Keratinocyte (primary cell): ENCODE results near the gene CCDC186. TPM values are rescaled to one million over a fixed set of nuclear protein-coding genes. Genes with fewer than 3 reads are reported as not detected.

ENCODE experiments used
- DNase-seq: peaks from one replicate; pipeline ENCODE4 v3.0.0-alpha.2; 2011; ENCODE audit warnings: low read depth, missing footprints, low spot score
- FAIRE-seq: peaks from 2 replicates; lab custom pipeline; 2011; peaks lifted over from hg19 to GRCh38; lab: Jason Lieb, UNC
- H2AFZ ChIP-seq: 2 replicates; pipeline ENCODE4 v1.6.0; 2012; ENCODE audit warnings: low read length, control low read depth, inconsistent platforms; ENCODE audit not compliant: control insufficient read depth
- H3K27ac ChIP-seq: 2 replicates; pipeline ENCODE4 v1.5.1; 2011; ENCODE audit warnings: low read length; ENCODE audit not compliant: control insufficient read depth, insufficient read depth
- H3K27me3 ChIP-seq: 3 replicates; pipeline ENCODE4 v1.6.0; 2011; ENCODE audit warnings: low read length; ENCODE audit not compliant: control insufficient read depth, insufficient read depth; ENCODE audit errors: extremely low read depth
- H3K36me3 ChIP-seq, 2 experiments: 2 replicates in 1 of 2; 3 replicates in 1 of 2; pipeline ENCODE4 v1.5.1; 2011; ENCODE audit warnings: low read length in 2 of 2, mild to moderate bottlenecking in 1 of 2; ENCODE audit not compliant: control insufficient read depth in 2 of 2, insufficient read depth in 2 of 2; ENCODE audit errors: extremely low read depth in 1 of 2
- H3K4me1 ChIP-seq: 3 replicates; pipeline ENCODE4 v1.5.1; 2011; ENCODE audit warnings: low read length; ENCODE audit not compliant: control insufficient read depth, insufficient read depth; ENCODE audit errors: extremely low read depth
- H3K4me2 ChIP-seq: 3 replicates; pipeline ENCODE4 v1.6.0; 2011; ENCODE audit warnings: low read depth, low read length; ENCODE audit not compliant: control insufficient read depth, insufficient read depth; ENCODE audit errors: extremely low read depth
- H3K4me3 ChIP-seq, 3 experiments: fragments of 200-600 bp in 1 of 3; sonication (generic) in 1 of 3; 2 replicates in 2 of 3; 3 replicates in 1 of 3; pipeline ENCODE4 v1.5.1; 2011 to 2016; ENCODE audit warnings: low read length in 3 of 3, mild to moderate bottlenecking in 3 of 3, control low read depth in 2 of 3, inconsistent platforms in 1 of 3, low read depth in 1 of 3, mixed read lengths in 1 of 3, mixed run types in 1 of 3, moderate library complexity in 1 of 3; ENCODE audit not compliant: control insufficient read depth in 2 of 3, insufficient read depth in 2 of 3; ENCODE audit errors: extremely low read depth in 1 of 3
- H3K79me2 ChIP-seq: 2 replicates; pipeline ENCODE4 v1.6.0; 2012; ENCODE audit warnings: low read length; ENCODE audit not compliant: control insufficient read depth, insufficient read depth
- H3K9ac ChIP-seq: 3 replicates; pipeline ENCODE4 v1.6.0; 2011; ENCODE audit warnings: low read length; ENCODE audit not compliant: control insufficient read depth, insufficient read depth; ENCODE audit errors: extremely low read depth
- H3K9me1 ChIP-seq: 3 replicates; pipeline ENCODE4 v1.6.0; 2011; ENCODE audit warnings: low read length; ENCODE audit not compliant: control insufficient read depth, insufficient read depth; ENCODE audit errors: extremely low read depth
- H3K9me3 ChIP-seq: 2 replicates; pipeline ENCODE4 v1.5.1; 2012; ENCODE audit warnings: low read depth, low read length; ENCODE audit not compliant: control insufficient read depth
- H4K20me1 ChIP-seq: 3 replicates; pipeline ENCODE4 v1.6.0; 2011; ENCODE audit warnings: low read length; ENCODE audit not compliant: control insufficient read depth, insufficient read depth; ENCODE audit errors: extremely low read depth
- EZH2 ChIP-seq: IDR thresholded peaks from one replicate; pipeline ENCODE4 v1.6.1; 2012; ENCODE audit warnings: inconsistent platforms, mild to moderate bottlenecking, low read length, moderate library complexity
- dilution Hi-C: fragments of 300-500 bp; cut with MboI; formaldehyde crosslinking; loops from one replicate; pipeline ENCODE4 v1.7.0; 2020; ENCODE audit warnings: low sequenced_read_pairs; ENCODE audit not compliant: extremely low pct_ligation_motif_present
- polyA plus RNA-seq, 5 experiments: library from polyadenylated mRNA; depleted of rRNA in 3 of 5; stranded (reverse) in 3 of 5; stranded (forward) in 1 of 5; unstranded in 1 of 5; fragments of >200 nt; gene quantifications; 1 replicate in 1 of 5; 2 replicates in 3 of 5; 3 replicates in 1 of 5; pipeline versions ENCODE4 v1.2.1 to v1.2.3, GENCODE V29; 2011 to 2012; ENCODE audit warnings: missing spikeins in 2 of 5, low read depth in 1 of 5, low replicate concordance in 1 of 5
- TF ChIP-seq, protein P1 (sequence below), 3 experiments: IDR thresholded peaks in 1 of 3; conservative IDR thresholded peaks in 1 of 3; optimal IDR thresholded peaks in 1 of 3; 2 replicates in 2 of 3; 3 replicates in 1 of 3; pipeline versions ENCODE3 to v1.5.1; 2011; ENCODE audit warnings: low read length in 3 of 3, mild to moderate bottlenecking in 3 of 3, moderate library complexity in 2 of 3, control low read depth in 1 of 3, inconsistent platforms in 1 of 3; ENCODE audit not compliant: insufficient read depth in 2 of 3; ENCODE audit errors: extremely low read depth in 1 of 3

The CCDC186 gene
- polyA plus RNA-seq, 1 donor (not counting 4 experiments of a cell fraction or from before 2014, with no cell fraction given): 13.0 TPM

DNA sequence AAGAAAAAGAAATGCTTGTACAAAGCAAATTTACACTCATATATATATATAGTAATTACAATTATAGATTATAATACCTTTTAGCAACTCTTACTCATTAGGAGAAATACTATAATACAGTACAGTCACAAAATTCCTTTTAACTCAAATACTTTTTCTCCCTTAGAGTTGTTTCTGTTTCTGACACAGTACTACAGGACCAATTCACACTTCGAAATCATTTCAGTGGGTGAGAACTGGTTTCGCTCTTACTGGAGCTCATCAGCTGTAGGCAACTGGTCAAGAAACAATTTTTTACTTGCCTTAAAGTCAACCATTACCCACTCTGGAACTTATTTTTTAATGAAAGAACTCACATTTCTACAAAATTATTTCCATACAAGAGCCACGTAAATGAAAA is 6.0 kb downstream of the CCDC186 start:
- Histone ChIP-seq H4K20me1 (no peaks in the 10 kb centered on the region), H3K4me1 (peaks cover 12% of the 10 kb centered on the region), H3K9ac (no peak overlapping the region), H3K36me3 (no peaks in the 10 kb centered on the region), H3K4me3 (no peak overlapping the region), H3K79me2 (peaks cover 73% of the 10 kb centered on the region), H3K9me1 (no peaks in the 10 kb centered on the region), H3K27ac (no peak overlapping the region), H2AFZ (no peak overlapping the region), H3K4me2 (no peak overlapping the region), H3K9me3 (peaks cover 3% of the 10 kb centered on the region), H3K27me3 (no peaks in the 10 kb centered on the region)
- FAIRE-seq (no peak), DNase-seq (no peak)
- TF ChIP-seq, protein P1, sequence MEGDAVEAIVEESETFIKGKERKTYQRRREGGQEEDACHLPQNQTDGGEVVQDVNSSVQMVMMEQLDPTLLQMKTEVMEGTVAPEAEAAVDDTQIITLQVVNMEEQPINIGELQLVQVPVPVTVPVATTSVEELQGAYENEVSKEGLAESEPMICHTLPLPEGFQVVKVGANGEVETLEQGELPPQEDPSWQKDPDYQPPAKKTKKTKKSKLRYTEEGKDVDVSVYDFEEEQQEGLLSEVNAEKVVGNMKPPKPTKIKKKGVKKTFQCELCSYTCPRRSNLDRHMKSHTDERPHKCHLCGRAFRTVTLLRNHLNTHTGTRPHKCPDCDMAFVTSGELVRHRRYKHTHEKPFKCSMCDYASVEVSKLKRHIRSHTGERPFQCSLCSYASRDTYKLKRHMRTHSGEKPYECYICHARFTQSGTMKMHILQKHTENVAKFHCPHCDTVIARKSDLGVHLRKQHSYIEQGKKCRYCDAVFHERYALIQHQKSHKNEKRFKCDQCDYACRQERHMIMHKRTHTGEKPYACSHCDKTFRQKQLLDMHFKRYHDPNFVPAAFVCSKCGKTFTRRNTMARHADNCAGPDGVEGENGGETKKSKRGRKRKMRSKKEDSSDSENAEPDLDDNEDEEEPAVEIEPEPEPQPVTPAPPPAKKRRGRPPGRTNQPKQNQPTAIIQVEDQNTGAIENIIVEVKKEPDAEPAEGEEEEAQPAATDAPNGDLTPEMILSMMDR (optimal IDR thresholded peaks at IDR 0.05 in 1 of 3, IDR thresholded peaks at IDR 0.05 in 1 of 3, conservative IDR thresholded peaks at IDR 0.05 in 1 of 3; ENCODE audit: extremely low read depth in 1 of 3, insufficient read depth in 2 of 3, low read length in 3 of 3): no peak
- no peak for TF ChIP-seq EZH2
- dilution Hi-C loops: no loop called here

DNA sequence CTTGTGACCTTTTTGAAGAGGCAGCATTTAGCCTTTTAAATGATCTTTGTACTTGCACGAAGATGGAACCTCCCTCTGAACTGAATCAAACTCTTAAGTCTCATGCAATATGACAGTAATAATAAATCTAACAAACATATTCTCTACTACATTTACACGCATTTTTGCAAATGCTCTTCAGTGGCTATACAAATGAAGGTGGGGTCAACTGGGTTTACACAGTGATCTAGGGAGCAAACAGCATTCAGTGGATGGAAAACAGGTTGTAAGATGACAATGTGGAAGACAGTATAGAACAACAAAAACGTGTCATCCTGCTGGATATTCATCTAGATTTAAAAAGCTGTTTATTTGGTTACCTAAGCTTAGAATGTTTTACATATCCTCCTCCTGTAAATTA is 7.5 kb downstream of the CCDC186 start:
- Histone ChIP-seq H3K9me3 (peaks cover 3% of the 10 kb centered on the region), H3K36me3 (no peaks in the 10 kb centered on the region), H3K4me1 (peaks cover 12% of the 10 kb centered on the region), H2AFZ (no peak overlapping the region), H3K9ac (no peak overlapping the region), H3K4me3 (no peak overlapping the region), H3K9me1 (no peaks in the 10 kb centered on the region), H3K79me2 (peaks cover 63% of the 10 kb centered on the region), H3K27ac (no peak overlapping the region), H4K20me1 (no peaks in the 10 kb centered on the region), H3K4me2 (peak overlapping the region; percentile 52), H3K27me3 (no peaks in the 10 kb centered on the region)
- no peak for DNase-seq
- dilution Hi-C loops: no loop called here
- TF ChIP-seq EZH2: no peak
- FAIRE-seq: no peak

DNA sequence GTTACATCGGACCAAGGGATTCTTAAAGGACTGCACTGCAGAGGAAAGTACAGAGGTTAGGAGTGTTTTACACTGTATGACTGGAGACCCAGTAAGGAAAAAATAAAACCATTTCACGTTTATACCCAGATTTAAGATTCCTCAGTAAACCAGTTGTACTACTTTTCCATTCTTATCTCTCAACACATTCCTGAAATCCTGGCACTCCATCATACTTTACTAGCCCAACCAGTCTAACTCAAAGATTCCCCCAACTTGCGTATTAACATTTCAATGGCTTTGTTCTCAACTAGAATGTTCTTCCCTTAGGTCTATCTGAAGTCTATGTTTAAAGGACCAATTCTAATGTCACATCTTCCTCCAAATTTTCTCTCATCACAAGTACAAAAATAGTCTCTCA is 8.0 kb downstream of the CCDC186 start:
- Histone ChIP-seq H3K36me3 (no peaks in the 10 kb centered on the region), H3K79me2 (peaks cover 59% of the 10 kb centered on the region), H3K9ac (no peak overlapping the region), H3K4me3 (peak overlapping the region in 1 of 3 experiments; percentile 13), H3K4me1 (peaks cover 12% of the 10 kb centered on the region), H3K27me3 (no peaks in the 10 kb centered on the region), H3K9me1 (no peaks in the 10 kb centered on the region), H3K27ac (no peak overlapping the region), H4K20me1 (no peaks in the 10 kb centered on the region), H3K4me2 (peak overlapping the region; percentile 52), H2AFZ (no peak overlapping the region), H3K9me3 (peaks cover 3% of the 10 kb centered on the region)
- dilution Hi-C loops: no loop called here
- no peak for TF ChIP-seq EZH2
- TF ChIP-seq, protein P1 (optimal IDR thresholded peaks at IDR 0.05 in 1 of 3, IDR thresholded peaks at IDR 0.05 in 1 of 3, conservative IDR thresholded peaks at IDR 0.05 in 1 of 3; ENCODE audit: extremely low read depth in 1 of 3, insufficient read depth in 2 of 3, low read length in 3 of 3): no peak
- FAIRE-seq (peak; percentile 59), DNase-seq (no peak)
